Neural progenitor cell (in vitro differentiated cells): ENCODE results near the gene HDAC2.

ENCODE experiments used
- CTCF ChIP-seq: fragments of 200-600 bp; sonication (generic); IDR thresholded peaks from 2 replicates; pipeline ENCODE4 v1.5.1; 2017; ENCODE audit warnings: antibody characterized with exemption, mild to moderate bottlenecking
- EZH2phosphoT487 ChIP-seq: fragments of 200-600 bp; sonication (generic); IDR thresholded peaks from 2 replicates; pipeline ENCODE4 v1.6.1; 2017; ENCODE audit warnings: antibody characterized with exemption

- TF ChIP-seq CTCF (peak; percentile 83), EZH2phosphoT487 (no peak)
Observed at GRCh38 chr6:113936093-113936934, 34.6 kb downstream of the HDAC2 start.
